HG03457 (cell line): ENCODE results near the gene SPEF1.

Experiments used
- ATAC-seq: cut with Tn5 transposase; IDR thresholded peaks from one replicate; pipeline ENCODE4 v1.9.1; 2021; ENCODE audit warnings: moderate number of reproducible peaks; ENCODE audit not compliant: unreplicated experiment

SPEF1 gene

GRCh38 chr20:3751305-3751674 is 30.0 kb downstream of the SPEF1 start:
- no peak for ATAC-seq

DNA sequence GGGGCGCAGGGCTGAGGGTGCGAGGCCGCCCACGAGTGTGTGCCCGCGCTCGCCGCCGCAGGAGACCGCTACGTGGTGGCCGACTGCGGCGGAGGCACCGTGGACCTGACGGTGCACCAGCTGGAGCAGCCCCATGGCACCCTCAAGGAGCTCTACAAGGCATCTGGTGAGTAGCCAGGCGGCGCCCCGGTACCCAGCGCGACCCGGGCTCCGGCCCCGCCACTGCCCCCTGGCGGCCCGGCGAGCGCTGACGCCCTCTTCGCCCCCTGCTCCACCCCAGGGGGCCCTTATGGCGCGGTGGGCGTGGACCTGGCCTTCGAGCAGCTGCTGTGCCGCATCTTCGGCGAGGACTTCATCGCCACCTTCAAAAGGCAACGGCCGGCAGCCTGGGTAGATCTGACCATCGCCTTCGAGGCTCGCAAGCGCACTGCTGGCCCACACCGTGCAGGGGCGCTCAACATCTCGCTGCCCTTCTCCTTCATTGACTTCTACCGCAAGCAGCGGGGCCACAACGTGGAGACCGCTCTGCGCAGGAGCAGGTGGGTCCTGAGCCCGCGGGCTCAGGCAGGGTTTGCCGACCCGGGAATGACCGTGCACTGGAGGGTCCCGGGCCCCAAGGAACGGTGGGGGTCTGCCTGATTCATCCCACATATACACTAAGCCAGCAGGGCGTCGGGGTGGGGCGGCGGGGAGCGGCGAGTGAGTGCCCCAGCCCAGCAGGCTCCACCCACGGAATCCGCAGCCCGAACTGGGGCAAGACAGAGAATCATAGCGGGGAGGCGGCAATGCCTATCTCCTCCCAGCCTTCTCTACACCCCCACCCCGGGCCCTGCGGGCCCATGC is 31.3 kb downstream of the SPEF1 start:
- ATAC-seq: no peak

DNA sequence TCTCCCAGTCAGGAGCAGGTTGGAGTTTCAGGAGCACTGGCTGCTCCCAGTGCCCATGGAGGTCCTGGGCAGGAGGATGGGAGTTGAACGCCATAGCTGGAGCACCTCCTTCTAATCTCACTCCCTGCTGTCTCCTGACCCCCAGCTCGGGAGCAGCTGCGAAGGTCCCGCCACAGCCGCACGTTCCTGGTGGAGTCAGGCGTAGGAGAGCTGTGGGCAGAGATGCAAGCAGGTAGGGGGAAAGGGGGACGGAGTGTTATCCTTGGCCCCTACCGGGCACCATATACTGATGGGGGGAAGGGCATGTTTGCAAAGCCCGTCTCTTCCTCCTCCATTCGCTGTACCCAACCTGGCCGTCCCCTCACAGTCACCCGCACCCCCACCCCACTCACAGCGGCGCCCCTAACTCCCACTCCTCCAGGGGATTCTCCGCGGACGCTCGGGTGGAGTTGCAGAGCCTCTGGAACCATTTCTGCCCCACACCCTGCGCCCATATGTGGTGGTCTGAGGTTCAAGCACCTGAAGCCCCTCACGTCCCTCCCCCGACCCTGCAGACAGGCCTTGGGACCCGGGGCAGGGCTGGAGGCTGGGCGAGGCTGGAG is 32.1 kb downstream of the SPEF1 start:
- no peak for ATAC-seq

GRCh38 chr20:3748073-3748472 is 33.2 kb downstream of the SPEF1 start:
- no peak for ATAC-seq

- ATAC-seq: no peak
These were observed 33.8 kb downstream of the SPEF1 start for GRCh38 chr20:3747471-3747870.

- no peak for ATAC-seq
These were observed 35.5 kb downstream of the SPEF1 start for GRCh38 chr20:3745686-3746173.

DNA sequence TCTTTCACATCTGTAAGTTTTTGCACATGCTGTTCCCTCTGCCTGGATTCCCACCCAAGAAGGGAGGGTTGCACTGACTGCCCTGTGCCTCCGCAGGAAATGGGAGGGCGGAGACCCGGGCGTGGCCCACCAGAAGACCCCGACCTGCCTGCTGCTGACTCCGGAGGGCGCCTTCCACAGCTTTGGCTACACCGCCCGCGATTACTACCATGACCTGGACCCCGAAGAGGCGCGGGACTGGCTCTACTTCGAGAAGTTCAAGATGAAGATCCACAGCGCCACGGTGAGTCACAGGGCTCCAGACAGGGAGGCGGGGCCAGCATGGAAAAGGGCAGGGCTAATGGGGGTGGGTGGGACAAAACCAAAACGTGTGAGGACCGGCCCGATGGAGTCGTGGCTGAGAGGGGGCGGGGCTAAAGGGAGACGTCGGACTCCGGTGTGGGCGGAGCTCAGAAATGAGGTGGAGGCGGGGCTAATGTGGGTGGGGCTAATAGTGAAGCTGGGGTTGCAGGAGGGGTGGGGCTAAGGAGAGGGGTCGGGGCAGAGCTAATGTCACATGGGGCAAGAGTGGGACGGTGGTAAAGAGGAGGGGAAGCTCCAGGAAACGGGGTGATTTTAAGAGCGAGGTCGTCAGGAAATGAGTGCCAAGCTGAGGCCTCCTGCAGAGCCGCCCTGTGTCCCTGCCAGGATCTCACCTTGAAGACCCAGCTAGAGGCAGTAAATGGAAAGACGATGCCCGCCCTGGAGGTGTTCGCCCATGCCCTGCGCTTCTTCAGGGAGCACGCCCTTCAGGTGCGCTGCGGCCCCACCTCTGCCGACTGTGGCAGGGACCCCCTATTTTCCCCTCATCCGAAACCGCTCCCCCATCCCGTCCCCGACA is 36.2 kb downstream of the SPEF1 start:
- ATAC-seq: no peak

DNA sequence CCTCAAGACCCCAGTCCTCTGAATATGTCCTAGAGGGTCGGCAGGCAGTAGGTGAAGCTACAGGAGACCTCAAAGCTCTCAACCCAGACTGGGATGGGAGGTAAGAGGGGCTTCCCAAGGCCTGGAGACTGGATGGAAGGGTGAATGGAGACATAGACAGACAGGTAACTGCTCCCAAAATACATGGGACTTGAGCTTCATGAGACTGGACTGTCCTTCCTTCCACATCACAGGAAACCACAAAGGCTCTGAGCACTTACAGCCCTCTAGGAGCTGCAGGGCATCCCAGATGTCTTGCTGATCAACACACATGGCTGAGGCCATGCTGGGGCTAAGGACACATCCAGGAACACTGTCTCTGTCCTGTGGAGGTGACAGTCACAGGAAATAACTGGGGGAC is 37.2 kb downstream of the SPEF1 start:
- ATAC-seq: no peak

DNA sequence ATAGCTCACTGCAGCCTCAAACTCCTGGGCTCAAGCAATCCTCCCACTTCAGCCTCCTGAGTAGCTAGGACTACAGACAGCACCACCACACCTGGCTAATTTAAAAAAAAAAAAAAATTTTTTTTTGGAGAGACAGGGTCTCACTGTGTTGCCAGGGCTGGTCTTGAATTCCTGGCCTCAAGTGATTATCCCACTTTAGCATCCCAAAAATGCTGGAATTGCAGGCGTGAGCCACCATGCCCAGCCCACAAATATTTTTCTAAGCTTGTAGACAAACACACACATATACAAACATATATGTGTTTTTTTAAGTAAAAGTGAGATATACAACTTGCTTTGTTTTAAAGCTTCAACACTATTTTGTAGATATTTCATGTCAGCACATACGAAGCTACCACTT is 38.0 kb downstream of the SPEF1 start:
- no peak for ATAC-seq

DNA sequence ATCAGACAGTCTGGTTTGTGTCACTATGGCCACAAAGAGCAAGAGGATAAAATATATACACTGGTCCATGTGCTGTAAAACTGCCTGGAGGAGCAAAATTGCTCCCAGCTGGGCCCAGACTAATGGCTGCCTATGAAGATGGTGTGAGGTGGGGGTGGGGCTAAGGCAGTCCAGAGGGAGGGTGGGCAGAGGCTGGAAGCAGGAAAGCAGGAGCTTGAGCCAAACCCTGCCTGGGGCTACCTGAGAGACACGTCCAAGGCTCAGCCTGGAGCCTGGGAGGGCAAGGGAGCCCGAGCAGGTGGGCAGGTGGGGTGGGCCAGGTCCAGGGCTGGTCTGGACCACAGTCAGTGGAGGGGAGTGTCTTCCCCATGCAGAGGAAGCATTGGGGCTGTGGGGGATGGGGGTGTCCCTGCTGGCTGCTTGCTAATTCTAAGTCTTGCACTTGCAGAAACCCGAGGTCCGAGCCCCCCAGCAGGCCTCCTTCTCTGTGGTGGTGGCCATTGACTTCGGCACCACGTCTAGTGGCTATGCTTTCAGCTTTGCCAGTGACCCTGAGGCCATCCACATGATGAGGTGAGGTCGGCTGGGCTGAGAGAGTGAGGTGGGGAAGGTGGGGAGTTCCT is 39.3 kb downstream of the SPEF1 start:
- no peak for ATAC-seq

DNA sequence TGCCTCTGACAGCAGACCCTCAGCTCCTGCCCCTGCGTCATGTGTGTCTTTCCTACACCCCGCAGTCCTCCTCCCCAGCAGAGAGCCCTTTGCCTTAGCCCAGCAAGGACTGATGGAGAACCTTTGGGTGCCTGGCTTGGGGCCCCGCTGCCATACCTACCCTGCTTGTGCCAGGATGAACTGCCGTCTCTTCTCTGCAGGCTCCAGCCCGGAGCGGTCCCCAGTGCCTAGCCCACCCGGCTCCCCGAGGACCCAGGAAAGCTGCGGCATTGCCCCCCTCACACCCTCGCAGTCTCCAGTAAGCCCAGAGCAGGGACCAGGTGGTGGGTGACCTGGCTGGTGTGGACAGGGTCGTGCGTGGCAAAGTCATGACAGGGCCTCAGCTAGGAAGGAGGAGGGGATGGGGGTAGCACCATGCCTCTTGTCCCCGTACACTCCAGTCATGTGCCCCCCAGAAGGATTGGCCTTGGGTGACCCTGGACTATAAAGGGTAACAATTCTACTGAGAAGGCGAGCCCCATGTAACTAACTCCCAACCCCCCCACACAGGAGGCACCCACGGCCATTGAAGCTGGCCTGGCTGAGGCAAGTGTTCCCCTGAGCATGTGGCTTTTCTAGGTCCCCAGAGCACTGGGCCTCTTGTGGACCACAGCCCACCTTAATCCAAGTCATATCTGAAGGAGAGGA is 40.5 kb downstream of the SPEF1 start:
- no peak for ATAC-seq

DNA sequence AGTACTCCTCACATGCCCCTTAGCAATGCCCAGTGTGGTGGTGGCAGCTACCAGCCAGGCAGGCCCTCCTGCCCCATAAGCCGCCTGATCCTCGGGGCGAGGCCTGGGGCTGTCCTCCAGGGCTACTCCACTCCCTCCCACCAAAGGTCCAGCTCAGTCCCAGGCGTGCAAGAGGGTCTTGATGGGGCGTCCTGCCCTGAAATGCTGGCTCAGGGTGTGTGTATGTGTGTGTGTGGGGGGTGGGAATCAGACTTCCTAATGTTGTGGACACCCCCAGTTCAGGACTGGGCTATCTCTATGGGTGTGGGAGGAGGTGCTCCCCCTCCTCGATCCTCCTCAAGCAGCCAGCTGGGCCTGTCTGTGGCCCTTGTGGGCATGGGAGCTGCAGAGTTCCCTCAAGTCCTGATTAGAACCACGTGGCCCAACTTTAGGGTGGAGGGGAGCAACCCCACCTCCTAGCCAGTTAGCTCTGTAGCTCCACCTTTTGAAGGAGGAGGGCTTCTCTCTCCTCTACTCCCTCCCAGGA is 41.3 kb downstream of the SPEF1 start:
- no peak for ATAC-seq

DNA sequence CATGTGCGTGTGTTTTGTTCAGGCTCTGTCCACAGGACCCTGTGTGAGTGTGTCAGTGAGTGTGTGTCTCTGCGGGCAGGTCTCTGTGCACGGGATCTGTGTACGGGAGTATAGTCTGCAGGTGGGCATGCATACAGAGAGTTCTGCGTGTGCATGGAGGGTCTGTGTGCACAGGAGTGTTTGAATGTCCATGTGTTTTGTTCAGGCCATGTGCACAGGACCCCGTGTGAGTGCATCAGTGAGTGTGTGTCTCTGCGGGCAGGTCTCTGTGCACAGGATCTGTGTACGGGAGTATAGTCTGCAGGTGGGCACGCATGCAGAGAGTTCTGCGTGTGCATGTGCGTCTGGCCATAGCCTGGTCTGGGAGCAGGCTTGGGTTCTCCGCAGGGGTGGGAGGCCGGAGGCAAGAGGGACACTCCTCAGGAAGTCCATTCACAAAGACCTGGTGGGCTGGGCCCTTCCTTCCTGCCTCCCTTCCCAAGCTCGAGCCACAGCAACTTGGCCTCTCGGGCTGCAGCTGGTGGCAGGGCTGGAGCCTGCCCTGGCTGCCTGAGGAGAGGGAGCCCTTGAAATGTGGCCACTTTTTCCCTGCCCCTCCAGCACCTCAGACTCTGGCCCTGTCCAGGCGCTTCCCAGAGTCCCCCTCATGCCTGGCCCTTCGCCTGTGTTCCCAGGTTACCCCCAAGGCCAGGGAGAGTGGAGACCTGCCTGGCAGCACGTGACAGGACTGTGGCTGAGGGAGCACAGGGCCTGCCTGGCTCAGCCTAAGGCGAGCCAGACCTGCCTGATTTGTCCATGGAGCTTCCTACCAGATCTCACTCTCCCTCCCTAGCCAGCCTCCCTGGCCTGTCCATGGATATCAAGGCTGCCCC is 42.0 kb downstream of the SPEF1 start:
- no peak for ATAC-seq

- no peak for ATAC-seq
These were observed 42.9 kb downstream of the SPEF1 start for GRCh38 chr20:3738111-3739053.

GRCh38 chr20:3735768-3736167 is 45.5 kb downstream of the SPEF1 start:
- no peak for ATAC-seq

DNA sequence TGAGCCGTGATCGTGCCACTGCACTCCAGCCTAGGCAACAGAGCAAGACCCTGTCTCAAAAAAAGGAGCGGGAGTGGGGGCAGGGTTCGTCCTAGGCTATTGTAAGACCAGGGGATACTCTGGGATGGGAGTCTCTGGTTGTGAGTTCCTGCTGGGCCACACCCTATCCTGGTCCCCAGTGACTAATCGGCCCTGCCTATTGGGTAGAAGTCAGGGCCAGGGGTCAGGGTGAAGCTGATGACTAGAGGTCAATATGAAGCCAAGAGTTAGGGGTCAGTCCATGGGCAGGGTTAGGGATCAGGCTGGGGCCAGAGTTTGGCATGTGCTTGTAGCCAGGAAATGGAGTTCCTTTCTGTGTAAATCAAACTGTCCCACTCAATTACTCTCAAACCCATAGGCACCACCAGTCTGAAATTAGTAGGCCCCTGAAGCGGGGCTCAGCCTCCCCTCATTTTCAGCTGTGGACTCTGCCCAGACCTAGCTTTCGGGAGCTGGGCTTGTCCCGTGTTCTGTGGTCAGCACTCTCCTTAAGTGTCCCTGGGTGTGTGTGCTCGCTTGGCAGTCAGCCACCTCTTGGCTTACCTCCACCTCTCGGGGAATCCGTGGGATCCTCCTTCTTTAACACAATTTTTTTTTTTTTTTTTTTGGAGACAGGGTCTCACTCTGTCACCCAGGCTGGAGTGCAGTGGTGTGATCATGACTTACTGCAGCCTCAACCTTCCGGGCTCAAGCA is 47.0 kb downstream of the SPEF1 start:
- no peak for ATAC-seq
